NOMO-1 treated with DMSO at 0.1 percent for 48 hours (cell line): ENCODE results near the gene NTSR1.

ENCODE experiments used
- DNase-seq: peaks from one replicate; lab custom pipeline; 2025; ENCODE audit not compliant: unreplicated experiment; lab: John Stamatoyannopoulos, UW

Gene NTSR1

DNA sequence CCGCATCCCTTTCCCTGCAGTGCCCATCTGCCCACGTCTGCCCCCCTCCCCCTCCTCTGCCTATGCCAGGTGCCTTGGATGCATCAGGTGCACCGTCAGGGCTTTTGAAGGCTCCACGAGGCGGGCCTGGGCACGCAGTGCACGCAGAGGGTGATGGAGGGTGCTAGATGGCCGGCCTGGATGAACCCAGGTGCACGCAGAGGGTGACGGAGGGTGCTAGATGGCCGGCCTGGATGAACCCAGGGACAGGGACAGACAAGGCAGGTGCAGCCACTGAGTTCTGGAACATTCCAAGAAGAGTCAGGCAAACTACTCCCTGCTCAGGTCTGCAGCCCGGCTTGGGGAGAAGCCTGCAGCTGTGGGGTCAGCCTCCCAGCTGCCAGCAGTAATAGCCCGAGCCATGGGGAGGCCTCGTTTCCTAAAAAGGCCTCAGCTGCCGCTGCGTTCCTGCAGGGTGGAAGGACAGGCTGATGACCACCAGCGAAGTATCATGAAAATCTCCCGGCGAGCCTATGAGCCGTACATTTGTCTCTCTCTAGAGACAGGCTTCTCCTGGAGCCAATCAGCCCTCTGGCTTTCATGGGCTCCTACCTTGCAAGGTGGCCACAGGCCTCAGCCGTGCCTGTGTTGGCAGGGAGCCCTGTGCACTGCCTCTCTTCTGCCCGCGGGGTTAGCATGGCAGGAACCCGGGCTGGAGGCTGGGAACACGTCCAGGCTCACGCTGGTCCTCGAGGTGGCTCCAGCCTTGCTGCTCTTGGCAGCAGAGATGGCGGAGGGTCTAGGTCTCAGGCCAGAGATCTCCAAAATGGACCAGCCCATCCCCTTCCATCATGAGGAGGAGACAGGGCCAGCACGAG is 29.6 kb downstream of the NTSR1 start:
- DNase-seq = no peak

DNA sequence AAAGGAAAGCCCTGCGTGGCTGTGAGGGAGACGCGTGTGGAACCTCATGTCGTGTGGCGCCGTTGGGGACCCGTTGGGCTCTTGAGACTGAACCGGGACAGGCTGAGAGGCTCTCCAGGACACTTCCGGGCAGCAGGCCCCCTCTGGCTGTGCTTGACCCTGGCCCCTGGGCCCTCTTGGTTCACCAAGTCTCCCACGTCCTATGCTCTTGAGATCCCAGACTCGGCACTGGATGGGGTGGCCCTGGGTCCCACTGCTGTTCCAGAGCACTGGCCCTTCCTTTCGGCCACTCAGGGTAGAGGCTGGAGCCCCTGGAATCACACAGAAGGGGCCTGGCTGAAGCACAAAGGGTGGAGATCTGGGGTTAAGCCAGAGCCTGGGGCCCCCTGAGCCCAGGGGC is 30.4 kb downstream of the NTSR1 start:
- DNase-seq = no peak

DNA sequence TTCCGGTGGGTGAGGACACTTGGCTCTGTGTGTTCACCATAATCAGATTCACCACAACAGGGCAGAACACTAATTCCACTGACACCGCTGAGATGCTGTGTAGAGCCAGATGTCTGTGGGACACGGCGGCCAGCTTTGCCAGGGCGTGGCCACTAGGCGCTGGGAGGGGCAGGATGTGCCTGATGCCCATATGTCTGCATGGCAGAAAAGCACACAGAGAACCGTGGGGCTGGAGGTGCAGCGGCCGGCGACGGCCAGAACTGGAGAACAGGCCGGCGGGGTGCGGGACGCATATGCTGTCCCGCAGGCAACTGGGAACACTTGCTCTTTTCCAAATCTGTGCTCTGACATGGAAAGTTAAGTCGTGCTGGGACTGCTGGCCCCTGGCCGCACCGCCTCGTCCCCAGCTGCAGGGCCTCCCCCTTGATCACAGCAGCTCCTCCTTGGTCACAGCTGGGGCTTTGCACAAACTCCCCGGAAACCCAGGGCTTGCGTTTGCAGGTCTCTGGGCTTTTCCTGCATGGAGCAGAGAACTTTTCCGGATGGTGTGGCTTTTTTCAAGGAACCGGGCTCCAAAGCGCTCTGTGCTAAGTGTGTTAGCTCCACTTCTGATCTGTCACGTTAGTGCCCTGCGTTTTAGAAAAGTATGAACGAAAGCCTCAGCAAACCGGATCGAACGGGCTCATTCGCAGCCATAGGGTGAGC is 31.1 kb downstream of the NTSR1 start:
- peak; percentile 43 for DNase-seq

DNA sequence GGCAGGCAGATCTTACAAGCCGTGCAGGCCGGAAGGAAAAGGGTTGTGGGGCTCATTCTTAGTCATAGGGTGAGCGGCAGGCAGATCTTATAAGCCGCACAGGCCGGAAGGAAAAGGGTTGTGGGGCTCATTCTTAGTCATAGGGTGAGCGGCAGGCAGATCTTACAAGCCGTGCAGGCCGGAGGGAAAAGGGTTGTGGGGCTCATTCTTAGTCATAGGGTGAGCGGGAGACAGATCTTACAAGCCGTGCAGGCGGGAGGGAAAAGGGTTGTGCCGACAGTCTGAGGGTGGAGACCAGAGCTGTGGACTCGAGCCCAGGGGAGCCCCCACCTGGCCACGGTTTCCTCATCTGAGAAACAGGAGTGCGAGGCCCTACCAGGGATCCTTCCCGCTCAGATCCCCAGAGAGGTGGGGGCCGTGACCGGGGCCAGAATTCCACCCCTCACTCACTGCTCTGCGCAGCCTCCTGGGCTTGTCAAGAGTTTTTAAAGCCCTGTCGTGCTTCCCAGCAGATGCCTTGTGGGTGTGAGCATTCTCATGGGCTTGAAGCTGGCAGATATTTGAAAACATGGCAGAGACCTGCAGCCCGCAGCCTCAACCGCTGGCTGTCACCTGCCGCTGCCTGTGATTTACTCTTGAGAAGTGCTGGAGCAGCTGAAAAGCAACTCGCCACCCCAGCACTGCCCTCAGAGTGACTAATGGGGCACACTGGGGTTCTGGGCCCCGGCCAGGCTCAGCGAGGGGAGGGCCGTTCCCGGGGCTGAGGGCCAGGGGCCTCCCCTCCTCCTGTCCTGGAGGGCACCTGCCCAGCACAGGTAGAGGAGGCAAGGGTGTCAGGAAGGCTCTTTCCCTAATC is 31.9 kb downstream of the NTSR1 start:
- DNase-seq = peak; percentile 92

DNA sequence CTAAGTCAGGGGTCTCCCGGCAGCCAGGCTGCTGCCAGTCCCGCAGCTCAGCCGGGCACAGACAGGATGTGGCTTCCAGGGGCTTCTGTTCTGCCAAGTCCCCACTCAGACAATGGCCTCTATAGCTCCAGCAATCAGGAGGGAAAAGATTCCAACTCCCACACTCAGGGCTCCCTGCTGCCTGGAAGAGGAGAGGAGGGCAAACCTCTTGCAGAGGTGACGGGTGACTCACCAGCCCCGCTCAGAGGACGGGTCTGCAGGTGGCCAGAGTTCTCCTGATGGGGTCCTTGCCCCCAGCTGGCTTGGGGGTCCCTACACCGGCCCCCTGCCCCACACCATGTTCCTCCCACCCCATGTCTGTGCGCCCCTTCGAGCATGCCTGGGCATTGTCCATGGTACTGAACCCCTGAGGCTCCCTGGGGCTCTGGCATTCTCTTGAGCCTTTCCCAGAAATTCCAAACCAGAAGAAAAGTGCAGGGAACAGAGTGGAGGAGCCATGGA is 32.6 kb downstream of the NTSR1 start:
- no peak for DNase-seq

DNA sequence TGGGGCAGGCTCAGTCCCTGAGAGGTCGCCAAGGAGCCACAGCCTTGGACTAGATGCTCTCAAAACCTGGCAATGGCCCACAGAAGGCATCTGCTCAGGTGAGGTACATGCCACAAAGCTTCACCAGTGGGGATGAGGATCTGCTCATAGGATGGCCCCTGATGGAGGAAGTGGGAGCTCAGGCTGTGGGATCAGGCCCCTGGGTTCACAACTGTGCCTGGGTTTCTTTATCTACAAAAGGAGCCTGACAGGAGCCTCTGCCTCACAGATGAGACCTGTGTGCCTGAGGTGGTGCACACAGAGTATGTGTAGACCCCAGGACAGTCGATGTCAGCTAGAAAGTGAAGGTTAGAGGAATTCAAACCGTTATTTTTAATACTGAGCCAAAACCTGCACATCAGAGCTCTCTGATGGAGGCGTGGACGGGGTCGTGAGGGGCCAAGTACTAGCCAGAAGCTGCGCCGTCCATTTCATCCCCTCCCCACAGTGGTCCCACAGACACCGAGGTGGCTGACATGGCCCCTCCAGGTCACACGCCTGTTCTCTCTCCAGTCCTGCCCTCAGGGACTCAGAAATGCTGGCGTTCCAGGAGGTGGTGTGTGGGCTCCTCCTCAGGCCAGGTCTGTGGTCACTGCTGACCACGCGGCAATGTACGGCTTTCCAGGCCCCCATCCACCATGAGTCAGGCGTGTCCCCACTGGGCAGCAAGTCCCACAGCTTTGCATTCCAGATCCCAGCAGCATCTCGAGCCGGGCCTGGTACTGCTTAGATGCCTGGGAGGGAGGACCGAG is 33.3 kb downstream of the NTSR1 start:
- no peak for DNase-seq

DNA sequence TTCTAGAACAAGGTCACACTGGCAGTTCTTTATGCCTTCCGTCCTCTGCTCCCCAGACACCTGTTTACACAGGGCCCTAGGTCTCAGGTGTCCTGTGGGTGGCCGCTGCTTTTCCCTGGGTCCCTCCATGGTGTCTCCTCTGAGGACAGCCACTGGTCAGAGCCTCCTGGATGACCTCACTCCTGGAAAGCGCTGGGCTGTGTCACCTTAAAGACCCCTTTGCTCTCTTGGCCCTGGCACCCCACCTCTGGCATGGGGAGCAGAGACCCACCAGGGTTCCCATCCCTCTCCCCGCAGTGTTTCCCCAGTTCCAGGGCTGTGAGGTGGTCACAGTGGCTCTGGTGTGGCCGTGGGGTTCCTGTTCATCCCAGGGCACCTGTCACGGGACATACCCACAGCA is 33.9 kb downstream of the NTSR1 start:
- no peak for DNase-seq

DNA sequence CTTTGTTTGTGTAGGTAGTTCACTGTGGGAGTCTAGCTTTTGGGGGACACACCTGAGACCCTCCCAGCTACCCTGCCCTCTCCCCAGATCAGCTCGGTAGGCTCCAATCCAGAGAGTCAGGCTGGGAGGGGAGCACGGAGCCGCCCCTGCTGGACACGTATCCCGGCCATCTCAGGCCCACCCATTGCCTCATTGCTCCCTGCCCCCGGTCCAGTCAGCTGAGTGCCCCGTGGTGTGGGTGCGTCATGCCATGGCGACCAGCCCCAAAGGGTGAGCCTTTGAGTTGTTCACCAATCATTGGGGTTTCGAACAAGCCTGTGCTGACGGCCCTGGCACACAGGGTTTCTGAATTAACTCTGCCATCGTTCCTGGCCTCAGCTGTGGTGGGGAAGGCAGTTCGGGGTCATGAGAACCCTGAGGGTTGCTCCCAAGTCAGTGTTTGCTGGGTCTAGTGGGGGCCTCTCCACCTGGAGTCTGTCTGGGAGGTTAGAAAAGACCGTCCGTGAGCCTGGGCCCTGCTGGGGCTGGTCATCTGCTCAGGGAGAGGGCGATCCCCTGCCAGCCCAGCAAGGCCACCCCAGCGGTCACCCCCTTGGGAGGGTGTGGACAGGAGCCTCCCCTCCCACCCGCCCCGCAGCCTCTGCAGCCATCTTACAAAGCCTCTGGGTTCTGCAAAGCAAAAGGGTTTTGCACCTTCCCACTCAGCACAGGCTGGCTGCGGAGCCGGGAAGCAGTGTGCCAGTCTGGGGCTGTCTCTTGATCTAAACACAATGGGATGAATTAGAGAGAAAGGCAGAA is 34.5 kb downstream of the NTSR1 start:
- no peak for DNase-seq

DNA sequence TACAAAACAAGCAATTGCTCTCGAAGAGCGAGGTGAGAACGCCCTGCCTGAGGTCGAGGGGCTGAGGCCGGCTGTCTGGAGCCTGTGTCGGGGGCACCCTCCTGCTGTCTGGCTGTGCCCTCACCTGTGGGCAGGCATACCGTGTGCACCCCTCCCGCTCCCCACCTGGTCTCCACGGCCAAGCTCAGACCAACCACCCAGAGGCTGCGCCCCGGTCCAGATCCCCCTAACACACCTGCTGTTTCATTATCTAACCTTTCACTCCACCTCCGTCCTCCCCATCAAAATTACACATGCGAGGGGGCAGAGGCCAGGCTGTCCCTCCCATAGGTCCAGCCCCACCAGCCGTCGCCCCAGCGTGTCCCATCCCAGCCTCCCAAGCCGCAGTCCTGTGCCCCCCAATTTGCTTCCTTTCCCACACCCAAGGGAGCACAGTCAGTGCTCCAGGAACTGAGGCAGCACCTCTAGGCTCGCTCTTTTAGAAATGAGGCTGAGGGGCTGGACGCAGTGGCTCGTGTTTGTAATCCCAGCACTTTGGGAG is 35.2 kb downstream of the NTSR1 start:
- no peak for DNase-seq

DNA sequence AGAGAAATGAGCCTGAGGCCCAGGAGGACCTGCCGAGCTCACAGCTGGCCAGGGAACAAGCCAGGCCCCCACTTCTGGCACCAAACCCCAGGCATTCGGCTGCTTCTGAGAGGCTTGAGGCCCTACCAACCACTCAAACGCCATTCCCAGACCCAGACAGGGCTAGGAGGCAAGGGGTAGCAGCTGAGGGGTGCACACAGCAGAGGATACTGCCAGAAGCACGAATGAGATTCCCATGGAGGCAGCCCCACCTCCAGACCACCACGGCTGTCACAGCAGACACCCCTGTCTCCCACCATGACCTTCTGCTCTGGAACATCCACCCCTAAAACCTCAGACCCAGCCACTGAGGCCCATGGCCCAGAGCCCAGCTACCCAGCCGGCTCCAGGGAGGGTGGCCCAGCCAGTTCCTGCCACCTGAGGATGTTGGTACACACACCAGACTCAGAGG is 36.1 kb downstream of the NTSR1 start:
- no peak for DNase-seq

DNA sequence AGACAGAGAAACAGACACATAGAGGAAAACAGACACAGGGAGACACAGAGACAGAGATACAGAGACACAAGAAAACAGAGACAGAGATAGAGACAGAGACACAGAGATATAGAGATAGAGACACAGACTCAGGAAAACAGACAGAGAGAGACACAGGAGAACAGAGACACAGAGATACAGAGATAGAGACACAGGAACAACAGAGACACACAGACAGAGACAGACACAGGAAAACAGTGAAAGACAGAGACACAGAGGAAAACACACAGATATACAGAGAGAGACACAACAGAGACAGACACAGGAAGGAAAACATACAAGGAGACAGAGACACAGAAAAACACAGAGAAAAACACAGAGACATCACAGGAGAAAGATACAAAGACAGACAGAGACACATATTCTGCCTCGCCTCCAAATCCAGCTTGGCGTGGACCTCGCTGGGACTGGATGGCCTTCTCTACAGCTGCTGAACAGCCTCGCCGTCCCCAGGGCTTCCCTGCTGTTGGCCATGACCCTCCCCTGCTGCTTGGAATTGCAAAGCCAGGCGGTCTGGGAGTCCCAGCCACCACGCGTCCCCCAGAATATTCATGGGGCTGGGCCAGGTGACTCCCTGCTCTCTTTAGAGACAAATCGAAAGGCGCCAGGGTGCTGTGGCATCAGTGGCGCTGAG is 36.8 kb downstream of the NTSR1 start:
- DNase-seq = no peak

DNA sequence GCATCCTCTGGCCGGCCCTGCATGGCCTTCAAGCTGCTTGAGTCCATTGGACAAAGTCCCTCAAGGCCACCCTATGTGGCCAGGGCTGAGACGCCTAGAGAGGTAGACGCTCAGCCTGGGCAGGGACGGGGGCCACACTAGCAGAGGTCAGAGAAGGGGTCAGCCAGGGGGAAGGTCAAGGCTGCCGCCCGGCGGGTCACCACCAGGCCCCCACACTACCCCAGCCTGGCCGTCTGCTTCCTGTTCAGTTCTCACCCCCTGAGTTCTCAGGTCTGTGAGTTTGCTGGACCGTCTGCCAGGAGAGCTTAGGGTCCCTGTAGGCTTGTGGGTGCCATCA is 37.3 kb downstream of the NTSR1 start:
- no peak for DNase-seq

DNA sequence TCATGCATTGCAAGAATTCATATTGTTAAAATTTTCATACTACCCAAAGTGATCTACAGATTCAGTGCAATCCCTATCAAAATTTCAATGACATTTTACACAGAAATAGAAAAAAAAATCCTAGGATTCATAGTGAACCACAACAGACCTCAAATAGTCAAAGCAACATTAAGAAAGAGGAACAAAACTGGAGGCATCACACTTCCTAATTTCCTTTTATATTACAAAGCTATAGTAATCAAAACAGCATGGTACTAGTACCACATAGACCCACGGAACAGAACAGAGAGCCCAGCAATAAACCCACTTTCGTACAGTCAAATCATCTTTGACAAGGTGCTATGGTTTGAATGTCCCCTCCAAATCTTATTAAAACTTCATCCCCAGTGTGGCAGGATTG is 39.7 kb downstream of the NTSR1 start:
- DNase-seq = peak; percentile 50

DNA sequence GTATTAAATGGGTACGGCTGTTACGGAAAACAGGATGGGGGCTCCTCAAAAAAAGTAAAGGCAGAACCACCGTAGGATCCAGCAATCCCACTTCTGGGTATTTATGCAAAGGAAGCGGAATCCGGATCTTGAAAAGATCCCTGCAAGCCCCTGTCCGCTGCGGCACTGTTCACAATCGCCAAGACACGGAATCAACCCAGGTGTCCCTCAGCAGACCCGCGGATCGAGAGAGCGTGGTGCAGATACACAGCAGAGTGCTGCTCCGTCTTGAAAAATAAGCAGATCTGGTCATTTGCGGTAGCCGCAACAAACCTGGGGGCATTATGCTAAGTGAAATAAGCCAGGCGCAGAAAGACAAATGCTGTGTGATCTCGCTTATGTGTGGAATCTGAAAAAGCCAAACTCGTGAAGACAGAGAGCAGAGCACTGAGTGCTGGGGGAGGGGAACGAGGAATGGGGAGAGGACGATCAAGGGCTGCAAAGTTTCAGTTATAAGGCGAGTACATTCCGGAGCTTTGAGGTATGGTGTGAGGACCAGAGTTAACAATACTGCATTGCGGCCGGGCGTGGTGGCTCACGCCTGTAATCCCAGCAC is 41.3 kb downstream of the NTSR1 start:
- no peak for DNase-seq

DNA sequence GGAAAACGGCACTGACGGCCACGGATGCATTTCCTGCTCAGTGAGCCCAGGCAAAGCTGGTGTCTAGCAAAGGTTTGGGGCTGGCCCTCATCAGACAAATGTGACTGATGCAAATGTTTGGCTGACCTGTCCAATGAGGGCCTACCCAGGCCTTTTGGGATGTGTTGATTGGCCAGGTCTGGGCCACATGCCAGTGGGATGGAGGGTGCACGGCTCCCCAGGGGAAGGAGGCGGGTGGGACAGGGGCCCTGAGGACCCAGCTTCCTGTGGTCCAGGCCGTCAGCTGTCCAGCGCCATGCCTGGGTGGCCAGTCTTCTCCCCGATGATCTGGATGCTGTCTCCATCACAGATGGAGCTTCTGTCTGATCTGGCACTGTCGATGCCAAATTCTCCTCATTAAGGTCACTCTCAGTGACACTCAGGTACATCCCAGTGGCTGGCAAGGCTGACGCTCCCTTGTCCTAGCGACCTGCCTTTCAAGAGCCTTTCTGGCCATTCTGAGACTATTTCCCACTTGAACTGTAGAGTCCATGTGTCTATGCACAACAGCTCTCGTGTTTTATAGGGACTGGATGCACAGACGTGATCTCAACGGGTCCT is 43.0 kb downstream of the NTSR1 start:
- DNase-seq = no peak

DNA sequence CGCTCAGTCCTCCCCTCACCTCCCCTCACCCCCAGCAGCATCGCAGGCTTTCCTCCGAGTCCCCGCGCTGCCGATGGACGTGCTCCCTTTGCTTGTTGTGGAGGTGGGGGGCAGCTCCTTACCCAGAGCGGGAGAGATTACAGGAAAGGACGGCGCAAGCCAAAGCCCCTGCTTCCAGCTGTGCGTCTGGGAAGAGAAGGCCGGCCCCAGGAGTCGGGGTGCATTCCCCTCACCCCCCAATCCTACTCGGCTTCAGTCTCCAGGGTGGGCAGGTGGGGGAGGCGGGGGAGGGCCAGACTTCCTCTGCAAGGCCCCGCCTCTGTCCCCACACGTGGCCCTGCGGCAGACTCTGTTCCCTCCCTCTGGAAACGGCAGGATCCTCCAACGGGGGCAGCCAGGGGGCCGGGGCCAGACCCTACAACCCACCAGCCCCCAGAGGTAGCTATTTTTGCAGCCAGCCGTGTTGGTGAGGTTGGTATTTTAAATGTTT is 43.6 kb downstream of the NTSR1 start:
- no peak for DNase-seq

DNA sequence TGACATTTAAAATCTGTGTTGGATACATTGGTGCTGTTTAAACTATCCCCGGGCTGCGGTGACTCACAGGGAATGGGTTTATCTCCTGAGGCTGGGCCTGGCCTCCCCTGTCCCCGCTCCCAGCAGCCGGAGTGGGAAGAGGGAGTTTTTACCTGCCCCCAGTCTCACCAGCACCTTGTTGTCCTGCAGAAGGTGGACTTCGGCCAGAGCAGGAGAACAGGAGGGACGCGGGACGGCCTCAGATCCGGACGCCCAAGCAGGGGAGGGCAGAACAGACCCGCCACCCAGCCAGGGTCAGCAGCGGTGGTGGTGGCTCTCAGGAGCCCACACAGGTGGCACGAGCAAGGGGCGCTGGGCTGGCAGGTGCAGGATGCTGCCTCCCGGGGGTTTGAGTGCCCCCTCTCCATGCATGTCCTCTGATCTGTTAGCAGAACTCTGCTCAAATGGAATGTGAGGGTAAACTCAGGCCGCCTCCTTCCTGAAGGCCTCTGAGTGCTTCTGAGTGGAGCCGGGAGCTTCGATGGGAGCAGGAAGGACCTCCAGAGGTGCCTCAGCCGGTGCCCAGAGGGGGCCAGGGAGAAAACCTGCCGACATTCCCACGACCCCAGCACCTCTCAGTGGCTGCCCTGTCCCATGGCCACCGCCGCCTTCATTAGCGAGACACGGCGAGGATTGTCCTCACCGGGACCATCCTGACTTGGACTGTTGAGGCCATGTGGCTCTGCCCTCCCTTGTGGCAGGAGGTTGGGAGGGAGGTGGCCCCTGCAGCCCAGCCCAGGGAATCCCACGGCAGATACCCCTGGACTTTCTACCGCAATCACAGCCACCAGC is 44.2 kb downstream of the NTSR1 start:
- no peak for DNase-seq
